ENCODE data around the gene ZNF598.

ZNF598 gene

DNA sequence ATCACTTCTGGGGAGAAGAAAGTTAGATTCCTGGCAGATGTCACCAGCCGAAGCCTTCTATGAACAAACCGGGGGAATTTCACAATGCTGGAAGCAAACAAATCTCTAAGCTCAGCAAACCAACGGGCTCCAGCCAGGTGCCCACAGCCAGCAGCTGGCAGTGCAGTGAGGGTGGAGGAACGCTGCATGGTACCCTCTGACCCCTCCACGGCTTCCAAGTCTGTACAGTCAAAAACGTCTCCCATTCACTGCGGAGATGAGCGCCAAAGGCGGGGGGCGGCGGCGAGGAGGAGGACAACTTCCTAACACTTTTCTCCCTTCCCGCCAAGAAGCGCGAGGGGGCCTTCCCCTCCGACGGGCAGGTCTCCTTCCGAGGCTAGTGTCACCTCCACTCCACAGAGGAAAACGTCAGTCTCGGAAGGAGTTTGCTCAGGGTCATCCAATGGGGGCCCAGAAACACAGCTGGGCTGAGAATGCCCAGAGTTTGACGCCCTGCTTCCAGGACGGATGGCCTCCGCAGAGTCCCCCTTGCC lies 924 bp downstream of the ZNF598 start:
- in situ Hi-C loops (cut with MboI; ENCODE audit: low sequenced_read_pairs): loop anchor here (25.0 kb wide), 1 partner anchor 129 kb away; the partner anchor contains the start of genes PKD1 and RAB26

DNA sequence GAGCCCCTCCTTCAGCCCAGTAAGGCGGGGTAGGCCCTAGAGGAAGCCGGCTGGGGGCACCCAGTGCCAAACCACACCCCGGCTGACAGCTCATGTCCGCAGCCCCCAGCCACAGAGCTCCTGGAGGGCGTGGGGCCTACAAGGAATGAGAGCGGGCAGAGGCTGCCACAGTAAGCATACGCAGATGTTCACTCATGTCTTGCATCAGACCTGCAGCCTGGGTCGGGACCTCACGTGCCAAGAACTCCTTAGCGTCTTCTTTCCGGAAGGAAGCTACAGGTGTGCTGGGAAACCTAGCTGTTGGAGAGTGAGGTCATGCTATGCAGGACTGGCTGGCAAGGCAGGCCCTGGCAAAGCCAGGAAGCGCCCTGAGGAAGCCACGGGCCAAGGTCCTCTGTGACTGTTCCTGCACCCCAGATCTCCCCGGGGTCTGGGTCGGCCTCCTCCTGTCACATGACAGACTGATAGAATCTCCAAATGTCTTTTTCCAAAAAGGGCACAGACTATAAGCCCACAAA lies 1.6 kb downstream of the ZNF598 start:
- in situ Hi-C loops (cut with MboI; ENCODE audit: low sequenced_read_pairs): loop anchor here (25.0 kb wide), 1 partner anchor 129 kb away; the partner anchor contains the start of genes PKD1 and RAB26

DNA sequence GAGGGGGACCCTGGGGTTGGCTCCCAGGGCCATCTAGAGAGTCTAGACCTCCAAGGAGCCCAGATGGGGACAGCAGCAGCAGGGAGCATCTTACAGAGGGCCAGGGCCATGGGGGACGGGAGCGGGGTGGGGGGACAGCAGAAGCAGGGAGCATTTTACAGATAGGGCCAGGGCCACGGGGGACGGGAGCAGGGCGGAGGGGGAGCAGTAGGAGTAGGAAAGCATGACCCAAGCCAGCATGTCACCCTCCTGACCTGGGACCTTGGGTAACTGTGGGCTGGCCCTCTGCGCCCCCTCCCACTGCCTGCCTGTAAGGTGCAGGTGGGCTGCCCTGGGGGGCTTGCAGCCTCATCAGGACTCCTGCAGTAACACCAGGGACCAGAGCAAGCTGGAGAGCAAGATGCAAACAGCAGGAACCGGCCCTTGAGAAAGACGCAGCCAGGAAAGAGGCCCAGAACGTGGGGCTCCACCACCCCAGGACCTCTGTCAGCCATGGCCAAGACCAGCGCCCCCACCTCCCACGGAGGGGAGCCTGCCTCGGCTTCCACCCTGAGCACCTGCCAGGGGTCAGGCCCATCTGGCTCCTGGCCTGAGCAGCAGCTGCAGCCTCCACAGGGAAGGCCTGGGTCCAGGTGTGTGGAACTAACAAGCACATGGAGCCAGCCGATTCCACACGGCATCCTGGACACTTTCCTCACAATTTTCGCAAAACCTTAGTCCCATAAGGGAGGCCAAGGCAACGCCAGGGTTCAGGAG lies 2.4 kb downstream of the ZNF598 start:
- in situ Hi-C loops (cut with MboI; ENCODE audit: low sequenced_read_pairs): loop anchor here (25.0 kb wide), 1 partner anchor 130 kb away; the partner anchor contains the start of genes PKD1 and RAB26

DNA sequence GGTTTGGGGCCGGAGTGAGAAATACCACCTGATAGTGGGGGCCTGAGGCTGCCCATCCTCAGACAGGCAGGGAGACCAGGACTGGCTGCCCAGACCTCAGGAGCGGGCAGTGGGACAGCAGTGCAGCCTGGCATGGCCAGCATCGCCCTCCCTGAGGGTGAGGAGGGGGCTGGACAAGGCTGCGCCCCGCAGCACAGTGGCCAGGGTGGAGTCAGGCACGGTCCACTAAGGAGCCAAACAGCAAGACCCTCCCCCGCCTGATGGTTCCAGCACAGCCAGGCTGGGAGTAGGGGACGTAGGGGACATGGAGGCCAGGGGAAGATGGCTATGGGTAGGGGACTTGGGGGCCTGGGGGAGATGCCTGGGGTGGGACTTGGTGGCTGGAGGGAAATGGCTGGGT lies 3.3 kb downstream of the ZNF598 start:
- in situ Hi-C loops (cut with MboI; ENCODE audit: low sequenced_read_pairs): loop anchor here (25.0 kb wide), 1 partner anchor 131 kb away; the partner anchor contains the start of genes PKD1 and RAB26

DNA sequence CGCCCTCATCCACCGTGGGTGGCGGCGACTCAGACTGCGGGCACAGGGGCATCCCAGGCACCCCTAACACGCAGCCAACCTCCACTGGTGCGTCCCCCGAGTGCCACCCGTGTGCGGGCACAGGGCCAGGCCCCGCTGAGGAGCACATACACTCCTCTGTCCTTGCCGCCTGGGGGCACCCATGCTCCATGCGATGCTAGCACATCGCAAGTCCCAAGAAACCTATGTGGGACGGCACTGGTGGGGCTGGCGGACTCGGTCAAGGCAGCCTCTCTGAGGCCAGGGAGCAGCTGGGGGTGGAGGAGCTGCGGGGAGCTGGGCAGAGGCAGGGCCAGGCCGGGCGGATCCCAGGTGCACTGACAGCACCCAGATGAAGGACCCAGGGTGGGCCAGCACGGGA lies 4.0 kb downstream of the ZNF598 start:
- in situ Hi-C loops (cut with MboI; ENCODE audit: low sequenced_read_pairs): loop anchor here (25.0 kb wide), 1 partner anchor 132 kb away; the partner anchor contains the start of genes PKD1 and RAB26

DNA sequence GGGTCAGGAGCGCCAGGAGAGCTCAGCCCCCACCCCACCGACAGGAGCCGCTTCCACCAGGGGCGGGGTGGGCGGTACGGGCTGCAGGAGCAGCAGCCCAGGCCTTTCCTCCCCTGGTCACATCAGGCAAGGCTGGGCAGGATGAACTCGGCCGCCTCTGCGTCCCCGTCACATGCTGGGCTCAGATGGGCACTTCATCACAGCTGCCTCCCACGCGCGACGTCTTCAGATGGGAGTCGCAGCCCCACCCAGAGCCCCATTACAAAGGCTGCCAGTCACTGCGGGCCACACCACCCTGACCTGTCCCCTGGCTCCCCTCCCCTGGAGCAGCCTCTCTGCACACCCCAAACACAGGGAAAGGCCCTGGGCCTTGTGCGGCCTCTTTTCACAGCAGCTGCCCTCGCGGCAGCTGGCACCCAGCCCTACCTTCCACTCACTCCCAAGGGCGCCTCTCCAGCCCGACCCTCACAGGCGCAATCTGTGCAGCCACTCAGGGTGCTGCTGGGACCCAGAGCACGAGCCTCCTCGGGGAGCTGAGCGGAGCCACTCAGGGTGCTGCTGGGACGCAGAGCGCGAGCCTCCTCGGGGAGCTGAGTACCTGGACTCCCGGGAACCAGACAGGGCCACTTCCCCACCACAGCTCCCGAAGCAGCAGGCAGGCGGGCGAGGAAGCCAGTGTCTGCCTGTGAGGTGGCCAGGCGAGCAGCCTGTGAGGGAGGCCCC lies 4.7 kb downstream of the ZNF598 start:
- in situ Hi-C loops (cut with MboI; ENCODE audit: low sequenced_read_pairs): loop anchor here (25.0 kb wide), 1 partner anchor 132 kb away; the partner anchor contains the start of genes PKD1 and RAB26

DNA sequence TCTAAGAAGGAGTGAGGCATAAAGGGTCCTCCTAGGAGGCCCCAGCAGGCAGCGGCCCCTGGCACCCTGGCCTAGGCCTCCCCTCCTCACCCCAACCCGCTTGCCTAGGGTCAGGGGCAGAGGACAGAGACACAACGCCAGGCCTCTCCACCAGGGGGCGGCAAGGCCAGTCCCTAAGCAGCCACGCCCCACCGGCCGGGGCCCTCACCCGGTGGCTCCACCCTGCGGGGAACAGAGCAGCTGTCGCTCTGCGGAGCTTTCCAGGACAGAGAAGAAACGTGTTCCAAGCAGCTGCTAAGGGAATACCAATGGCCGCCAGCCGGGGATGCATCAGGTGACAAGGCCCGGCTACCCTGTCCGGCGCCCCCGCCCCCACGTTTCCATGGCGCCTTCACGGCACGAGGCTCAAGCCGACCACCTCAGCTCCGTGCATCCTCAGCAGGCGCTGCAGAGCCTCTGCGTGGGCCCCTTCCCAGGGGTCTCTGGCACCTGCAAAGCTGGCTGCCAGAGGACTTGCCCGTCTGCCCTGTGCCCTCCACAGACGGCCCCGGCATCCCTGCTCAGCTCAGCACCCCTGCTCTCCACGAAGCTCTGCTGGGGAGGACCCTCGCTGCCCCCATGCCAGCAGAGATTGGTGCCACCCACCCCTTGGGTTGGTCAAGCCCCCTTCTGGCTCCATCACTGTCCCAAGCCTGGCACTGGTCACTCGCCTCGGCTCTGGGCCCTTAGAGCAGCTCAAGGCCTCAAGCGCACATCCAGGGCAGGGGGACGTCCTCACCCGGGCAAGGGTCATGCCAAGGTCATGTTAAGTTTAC lies 5.6 kb downstream of the ZNF598 start:
- in situ Hi-C loops (cut with MboI; ENCODE audit: low sequenced_read_pairs): loop anchor here (25.0 kb wide), 1 partner anchor 133 kb away; the partner anchor contains the start of genes PKD1 and RAB26

DNA sequence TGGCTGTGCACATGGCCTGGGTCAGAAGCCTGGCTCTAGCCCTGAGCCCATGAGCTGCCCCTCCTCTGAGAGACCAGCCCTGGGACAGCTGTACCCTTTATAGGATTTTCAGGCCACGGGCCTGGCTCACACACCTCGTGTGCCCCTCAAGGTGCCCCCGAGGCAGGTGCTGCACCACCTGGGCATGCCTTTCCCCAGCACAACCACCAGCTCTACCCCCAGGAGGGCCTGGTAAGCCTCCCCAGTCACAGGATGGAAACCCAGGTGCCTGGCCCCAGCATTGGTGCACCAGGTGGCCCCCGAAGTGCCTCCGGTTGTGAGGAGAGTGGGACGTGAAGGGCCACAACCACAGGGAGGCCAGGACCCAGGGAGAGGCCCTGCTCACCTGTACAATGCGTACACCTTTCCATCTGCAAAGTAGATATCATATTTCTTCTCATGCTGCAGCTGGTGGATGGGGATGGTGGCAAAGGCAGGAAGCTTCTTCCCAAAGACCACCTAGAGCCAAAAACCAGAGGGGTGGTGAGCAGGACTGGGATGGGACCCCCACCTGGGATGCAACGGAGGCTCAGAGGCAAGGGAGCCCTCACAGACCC lies 6.3 kb downstream of the ZNF598 start:
- in situ Hi-C loops (cut with MboI; ENCODE audit: low sequenced_read_pairs): loop anchor here (25.0 kb wide), 1 partner anchor 134 kb away; the partner anchor contains the start of genes PKD1 and RAB26

DNA sequence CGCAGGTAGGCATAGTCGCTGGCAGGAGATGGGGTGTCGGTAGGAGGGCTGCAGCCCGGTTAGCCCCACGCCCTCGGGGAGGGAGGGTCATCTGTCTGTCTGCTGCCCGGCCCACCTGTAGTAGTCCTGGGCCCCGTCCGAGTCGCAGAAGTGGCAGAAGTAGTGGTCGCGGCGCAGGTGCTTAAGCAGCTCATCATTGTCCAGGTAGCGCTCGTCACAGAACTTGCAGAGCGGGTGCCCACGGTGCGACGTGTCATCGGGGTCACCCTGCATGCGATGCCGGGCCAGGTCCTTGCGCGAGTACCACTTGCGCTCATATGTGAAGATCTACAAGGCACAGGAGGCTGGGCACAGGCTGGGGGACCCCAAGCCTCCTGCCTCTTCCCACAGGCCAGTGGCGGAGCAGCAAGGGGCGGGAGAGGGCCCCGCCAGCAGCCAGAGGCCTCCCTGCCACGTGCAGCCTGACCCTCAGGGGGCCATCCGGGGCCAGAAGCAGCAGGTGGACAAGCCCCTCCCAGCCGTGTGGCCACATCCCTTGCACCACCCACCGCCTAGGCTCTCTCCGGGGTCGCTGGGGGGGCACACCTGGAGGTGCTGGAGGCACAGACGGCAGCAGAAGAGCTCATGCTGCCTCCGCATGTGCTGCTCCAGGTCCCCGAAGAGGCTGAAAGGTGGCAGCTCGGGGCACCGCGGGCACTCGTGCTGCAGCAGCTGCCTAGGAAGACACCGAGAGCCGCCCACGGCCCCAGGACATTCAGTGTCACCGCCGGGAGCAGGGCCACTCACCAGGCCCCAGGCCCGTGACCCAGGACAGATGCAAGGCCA lies 7.0 kb downstream of the ZNF598 start:
- in situ Hi-C loops (cut with MboI; ENCODE audit: low sequenced_read_pairs): loop anchor here (25.0 kb wide), 1 partner anchor 135 kb away; the partner anchor contains the start of genes PKD1 and RAB26

DNA sequence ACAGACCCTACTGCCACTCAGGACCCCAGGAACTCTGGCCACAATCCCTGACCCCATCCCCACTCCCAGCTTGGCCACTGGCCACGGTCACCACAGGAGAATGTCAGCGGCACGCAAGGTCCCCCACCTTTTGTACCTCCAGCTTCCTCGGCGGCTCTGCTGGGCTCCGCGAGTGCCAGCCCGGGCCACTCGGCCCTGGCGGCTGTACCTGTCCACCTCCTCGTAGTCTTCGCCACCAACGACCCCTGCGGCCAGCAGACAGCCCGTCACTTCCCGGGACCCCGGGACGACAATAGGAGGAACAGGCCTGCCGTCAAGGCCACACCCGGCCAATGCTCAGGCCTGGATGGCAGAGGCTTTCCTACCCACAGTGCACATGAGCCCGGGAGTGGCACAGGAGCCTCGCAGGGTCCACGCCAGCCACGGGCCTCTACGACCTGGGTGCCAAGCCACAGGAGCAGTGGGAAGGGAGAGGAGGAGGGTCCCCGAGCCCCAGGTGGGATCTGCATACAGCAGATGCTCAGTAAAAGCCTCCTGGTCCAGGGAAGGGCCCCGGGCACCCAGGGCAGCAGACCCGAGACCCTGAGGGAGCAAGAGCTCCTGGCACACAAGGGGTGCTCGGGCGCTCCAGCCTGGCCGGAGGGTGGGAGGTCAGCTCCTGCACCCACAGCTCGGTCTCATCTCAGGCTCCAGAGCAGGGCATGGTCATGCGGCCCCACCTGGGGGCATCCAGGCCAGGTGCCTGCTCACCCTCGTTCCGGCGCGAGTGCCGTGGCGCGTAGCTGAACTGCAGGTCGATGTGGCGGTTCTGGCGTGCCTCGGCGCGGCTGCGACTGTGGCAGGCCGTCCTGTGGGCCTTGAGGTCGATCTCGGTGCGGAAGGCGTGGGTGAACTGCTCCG lies 7.9 kb downstream of the ZNF598 start:
- in situ Hi-C loops (cut with MboI; ENCODE audit: low sequenced_read_pairs): loop anchor here (25.0 kb wide), 1 partner anchor 136 kb away; the partner anchor contains the start of genes PKD1 and RAB26

DNA sequence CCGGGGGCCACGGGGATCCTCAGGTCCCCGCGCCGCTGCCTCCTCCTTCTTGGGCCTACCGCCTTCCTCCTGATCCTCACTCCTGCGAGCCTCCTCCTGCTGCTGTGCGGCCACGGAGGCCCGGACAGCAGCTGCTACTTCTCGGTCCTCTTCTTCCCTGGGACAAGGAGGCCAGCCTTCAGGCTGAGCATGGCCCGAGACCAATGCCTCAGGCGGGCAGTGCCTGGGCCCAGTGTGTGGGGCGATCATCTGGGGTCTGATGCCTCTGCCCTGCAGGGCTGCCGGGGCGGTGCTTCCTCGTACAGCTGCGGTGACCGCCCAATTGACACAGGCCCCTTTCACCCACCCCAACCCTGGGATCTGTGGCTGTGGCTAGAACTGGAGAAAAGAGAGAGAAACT lies 8.6 kb downstream of the ZNF598 start:
- in situ Hi-C loops (cut with MboI; ENCODE audit: low sequenced_read_pairs): loop anchor here (25.0 kb wide), 1 partner anchor 136 kb away; the partner anchor contains the start of genes PKD1 and RAB26

DNA sequence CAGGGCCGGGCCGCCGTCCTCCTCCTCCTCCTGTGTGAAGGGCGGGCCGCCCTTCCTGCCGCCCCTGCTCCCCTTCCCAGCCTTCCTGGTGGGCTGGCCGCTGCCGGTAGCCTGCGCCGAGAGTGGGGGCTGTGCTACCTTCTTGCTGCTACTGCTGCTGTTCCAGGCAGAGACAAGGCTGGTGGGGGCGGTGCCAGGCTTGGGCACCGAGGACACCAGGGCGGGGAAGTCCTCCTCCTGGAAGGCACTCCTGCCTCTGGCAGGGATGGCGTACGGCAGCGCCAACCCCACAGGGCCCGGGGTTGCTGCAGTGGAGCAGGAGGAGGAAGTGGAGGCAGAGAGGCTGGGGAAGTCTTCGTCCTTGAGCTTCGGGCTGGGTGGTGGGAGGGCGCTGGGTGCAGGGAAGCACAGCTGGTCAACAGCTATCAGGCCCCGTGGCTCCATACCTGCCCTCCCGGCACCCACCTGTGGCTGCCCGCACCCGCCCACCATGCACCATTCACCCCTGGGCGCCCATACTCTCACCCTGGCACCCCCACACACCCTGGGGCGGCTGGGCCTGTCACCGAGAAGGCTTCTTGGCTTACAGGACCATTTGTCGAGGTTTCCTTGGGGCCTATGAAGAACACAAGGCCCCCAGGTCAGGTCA lies 9.6 kb downstream of the ZNF598 start:
- in situ Hi-C loops (cut with MboI; ENCODE audit: low sequenced_read_pairs): loop anchor here (25.0 kb wide), 1 partner anchor 137 kb away; the partner anchor contains the start of genes PKD1 and RAB26

DNA sequence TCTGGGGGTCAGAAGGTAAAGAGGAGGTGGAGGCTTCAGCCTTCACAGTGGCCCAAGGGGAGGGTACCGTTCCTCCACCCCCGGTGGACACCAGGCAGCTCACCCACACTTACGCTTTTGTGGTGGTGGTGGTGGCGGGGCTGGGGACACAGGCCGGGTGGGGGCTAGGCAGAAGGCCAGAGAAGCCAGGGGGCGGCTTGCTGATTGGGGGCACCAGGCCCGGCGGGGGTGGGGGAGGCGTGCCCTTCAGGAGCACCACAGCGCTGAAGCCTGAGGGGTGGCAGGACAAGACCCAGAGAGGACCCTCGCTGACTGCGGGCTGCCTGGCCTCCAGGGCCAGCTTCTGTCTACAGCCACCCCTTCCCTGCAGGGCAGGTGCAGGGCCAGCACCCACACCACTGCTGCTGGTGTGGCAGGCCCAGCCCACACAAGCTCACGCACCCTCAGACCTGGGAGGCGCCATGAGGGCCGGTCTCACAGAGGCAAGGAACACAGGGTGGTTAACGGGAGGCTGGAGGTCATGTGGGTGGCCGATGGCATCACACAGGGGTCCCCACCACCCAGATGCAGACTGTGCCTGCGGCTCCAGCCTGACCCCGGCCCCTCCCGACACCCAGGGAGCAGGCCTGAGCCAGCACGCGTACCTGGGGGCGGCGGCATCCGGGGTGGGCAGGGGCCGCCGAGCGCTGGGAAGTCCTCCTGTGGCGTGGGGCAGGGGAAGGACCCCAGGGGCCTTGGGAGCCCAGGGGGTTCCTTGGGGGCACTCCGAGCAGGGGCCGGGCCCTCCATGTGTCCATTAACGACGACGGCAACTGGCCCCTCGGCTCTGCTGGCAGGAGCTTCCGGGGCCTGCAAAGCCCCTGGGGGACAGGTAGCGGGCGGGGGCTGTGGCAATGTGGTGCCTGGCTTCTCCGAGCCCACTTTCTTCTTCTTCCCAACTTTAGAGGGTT lies 10.5 kb downstream of the ZNF598 start:
- in situ Hi-C loops (cut with MboI; ENCODE audit: low sequenced_read_pairs): no loop called here

DNA sequence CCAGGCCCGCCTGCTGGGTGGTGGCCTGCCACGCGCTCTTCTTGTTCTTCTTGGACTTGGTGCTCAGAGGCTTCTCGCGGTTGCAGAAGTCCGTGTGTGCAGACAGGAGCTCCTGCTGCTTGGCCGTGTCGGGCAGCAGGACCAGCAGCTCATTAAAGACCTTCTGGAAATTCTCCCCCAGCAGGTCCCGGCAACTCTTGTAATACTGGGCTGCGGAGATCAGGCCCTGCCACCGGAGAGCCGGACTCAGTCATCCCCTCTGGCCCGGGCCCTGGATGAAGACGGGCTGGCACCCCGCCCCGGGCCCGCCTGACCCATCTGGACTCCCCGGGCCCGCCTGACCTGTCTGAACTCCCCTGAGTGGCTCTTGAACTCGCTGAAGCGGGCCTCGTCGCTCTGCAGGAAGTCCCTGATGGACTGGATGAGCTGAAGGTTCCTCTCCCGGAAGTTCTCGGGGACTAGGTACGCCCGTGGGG lies 11.2 kb downstream of the ZNF598 start:
- in situ Hi-C loops (cut with MboI; ENCODE audit: low sequenced_read_pairs): no loop called here

DNA sequence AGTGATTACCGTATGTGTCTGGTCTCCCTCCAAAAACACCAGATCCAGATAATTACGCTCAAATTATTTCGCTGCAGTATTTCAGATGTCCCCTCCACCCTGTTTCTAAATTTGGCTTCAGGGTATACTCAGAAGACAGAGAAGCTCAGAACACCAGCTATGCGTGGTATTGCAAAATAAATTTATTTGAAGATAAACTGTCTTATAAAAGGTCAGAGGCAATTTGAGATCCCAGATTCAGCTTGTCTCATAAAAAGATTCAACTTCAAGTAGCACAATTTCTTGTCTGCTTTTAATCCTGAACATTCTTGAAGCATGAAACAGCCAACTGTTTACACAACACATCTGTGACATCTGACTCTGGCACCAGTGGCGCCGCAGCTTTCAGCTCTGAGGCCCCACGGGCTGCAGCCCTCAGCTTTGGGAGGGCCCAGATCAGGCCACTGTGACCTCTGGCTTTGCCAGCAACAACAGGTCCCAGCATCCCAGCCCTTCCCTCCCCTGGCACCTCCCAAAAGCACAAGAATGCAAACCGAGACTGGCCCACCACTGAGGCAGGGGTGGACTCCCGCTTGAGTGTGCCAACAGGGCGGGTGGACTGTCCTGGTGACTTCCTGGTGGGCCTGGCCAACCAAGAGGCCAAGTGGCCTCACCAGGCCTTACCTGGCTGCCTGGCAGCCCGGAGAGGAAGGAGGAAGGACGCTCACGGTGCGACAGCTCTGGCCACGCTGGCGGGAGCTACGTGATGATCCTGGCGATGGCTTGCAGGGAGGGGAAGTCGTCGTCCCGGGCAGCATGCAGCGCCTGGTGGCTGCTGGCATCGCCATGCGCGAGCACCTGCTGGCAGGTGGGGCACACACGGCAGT lies 11.9 kb downstream of the ZNF598 start:
- in situ Hi-C loops (cut with MboI; ENCODE audit: low sequenced_read_pairs): no loop called here

All from HL-60/S4 treated with phorbol 12-myristate 13-acetate at 8.2 ng/mL for 4 days and 3 days (cell line).